Epithelial cell of esophagus (primary cell): ENCODE results near the gene SPATA22.
A peak's percentile ranks its signal among the peaks of the same experiment; 100 is the strongest.
"Not testable (repeated sequence)": the region's sequence is repeated elsewhere in the genome, so short reads cannot be mapped to it uniquely, and the experiment has no call there.

ENCODE experiments used
- DNase-seq: peaks from one replicate; pipeline ENCODE4 v3.0.0; 2010; ENCODE audit warnings: low read depth
- H3K4me3 ChIP-seq: 2 replicates; pipeline ENCODE4 v1.5.1; 2011; ENCODE audit warnings: mild to moderate bottlenecking, low read length, control low read depth
- TF ChIP-seq, protein P1 (sequence below): IDR thresholded peaks from 2 replicates; pipeline ENCODE4 v1.5.1; 2011; ENCODE audit warnings: low read depth, mild to moderate bottlenecking, low read length, control low read depth, inconsistent platforms; ENCODE audit not compliant: insufficient read depth; ENCODE audit errors: missing control alignments

The SPATA22 gene

GRCh38 chr17:3401786-3402185, 69.8 kb downstream of the SPATA22 start:
- no peak overlapping the region for H3K4me3 ChIP-seq
- no peak for DNase-seq
- TF ChIP-seq, protein P1, sequence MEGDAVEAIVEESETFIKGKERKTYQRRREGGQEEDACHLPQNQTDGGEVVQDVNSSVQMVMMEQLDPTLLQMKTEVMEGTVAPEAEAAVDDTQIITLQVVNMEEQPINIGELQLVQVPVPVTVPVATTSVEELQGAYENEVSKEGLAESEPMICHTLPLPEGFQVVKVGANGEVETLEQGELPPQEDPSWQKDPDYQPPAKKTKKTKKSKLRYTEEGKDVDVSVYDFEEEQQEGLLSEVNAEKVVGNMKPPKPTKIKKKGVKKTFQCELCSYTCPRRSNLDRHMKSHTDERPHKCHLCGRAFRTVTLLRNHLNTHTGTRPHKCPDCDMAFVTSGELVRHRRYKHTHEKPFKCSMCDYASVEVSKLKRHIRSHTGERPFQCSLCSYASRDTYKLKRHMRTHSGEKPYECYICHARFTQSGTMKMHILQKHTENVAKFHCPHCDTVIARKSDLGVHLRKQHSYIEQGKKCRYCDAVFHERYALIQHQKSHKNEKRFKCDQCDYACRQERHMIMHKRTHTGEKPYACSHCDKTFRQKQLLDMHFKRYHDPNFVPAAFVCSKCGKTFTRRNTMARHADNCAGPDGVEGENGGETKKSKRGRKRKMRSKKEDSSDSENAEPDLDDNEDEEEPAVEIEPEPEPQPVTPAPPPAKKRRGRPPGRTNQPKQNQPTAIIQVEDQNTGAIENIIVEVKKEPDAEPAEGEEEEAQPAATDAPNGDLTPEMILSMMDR: no peak

- TF ChIP-seq, protein P1: no peak
- DNase-seq: peak; percentile 20
- no peak overlapping the region for H3K4me3 ChIP-seq
These were observed 71.6 kb downstream of the SPATA22 start for GRCh38 chr17:3400055-3400454.

DNA sequence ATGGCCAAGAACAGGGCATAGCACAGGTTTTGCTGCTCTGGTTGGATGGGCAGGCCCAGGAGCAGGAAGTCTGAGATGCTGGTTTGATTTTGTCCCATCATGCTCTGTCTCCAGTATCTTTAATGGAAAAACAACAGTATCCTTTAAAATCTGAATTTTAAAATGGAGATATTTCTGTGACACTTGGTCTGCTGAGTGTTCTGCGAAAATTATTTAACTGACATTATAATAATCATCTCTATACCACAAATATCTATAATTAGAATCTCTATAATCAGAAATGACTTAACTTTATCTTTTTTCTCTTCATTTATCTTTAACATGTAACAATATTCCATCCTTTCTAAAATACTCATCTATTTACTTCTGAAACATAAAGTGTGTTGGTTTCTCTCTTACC, 73.3 kb downstream of the SPATA22 start, which contains the start of gene OR1E1:
OR1E1 (minus strand) TSS at position 101 of the 400 bp plus-strand sequence; CDS start at position 101, 0 bp downstream.
- DNase-seq: no peak
- TF ChIP-seq, protein P1: no peak
- H3K4me3 ChIP-seq: no peak within 1 kb of the TSS

DNA sequence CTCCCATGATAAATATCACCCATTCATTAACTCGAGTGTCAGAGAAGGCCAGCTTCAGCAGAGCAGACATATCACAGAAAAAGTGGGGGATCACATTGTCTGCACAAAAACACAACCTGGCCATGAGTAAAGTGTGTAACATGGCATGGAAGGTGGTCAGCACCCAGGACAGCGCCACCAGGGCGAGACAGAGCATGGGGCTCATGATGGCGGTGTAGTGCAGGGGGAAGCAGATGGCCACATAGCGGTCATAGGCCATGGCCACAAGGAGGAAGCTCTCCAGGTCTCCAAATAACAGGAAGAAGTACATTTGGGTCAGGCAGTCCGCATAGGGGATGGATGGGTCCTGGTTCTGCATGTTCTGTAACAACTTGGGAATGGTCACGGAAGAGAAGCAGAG, 73.8 kb downstream of the SPATA22 start:
- not testable (repeated sequence) for DNase-seq, H3K4me3 ChIP-seq
